Fibroblast of peridontal ligament (primary cell): ENCODE data around the gene SCGB1D2.
A peak's percentile ranks its signal among the peaks of the same experiment; 100 is the strongest.
"Not testable (repeated sequence)": the region's sequence is repeated elsewhere in the genome, so short reads cannot be mapped to it uniquely, and the experiment has no call there.

ENCODE experiments used
- DNase-seq: peaks from one replicate; pipeline ENCODE4 v3.0.0-alpha.2; 2010; ENCODE audit errors: extremely low read depth

SCGB1D2 gene

GRCh38 chr11:62242021-62242420 is at the start of gene SCGB1D2:
Gene SCGB1D2 (plus strand): TSS chr11:62242239. CDS start chr11:62242308, 69 bp downstream.
- DNase-seq, result no peak

DNA sequence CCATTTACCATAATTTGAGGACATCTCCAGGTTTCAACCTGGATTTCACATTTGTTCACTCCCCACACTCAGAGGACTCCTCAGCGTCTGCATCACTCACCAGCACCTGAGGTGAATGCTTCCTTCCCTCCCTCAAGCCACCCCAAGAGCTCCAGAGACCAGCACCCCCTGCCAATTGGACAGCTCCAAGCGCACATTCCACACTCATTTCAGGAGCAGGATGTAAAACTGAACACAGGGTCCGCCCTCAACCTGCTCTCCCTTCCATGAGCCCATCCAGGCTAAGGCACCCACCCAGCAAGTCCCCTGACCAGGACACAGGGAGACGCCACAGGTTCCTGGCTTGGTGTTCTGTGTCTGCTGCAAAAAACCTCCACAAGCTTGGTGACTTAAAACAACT is 48.1 kb upstream of the SCGB1D2 start:
- no peak for DNase-seq

DNA sequence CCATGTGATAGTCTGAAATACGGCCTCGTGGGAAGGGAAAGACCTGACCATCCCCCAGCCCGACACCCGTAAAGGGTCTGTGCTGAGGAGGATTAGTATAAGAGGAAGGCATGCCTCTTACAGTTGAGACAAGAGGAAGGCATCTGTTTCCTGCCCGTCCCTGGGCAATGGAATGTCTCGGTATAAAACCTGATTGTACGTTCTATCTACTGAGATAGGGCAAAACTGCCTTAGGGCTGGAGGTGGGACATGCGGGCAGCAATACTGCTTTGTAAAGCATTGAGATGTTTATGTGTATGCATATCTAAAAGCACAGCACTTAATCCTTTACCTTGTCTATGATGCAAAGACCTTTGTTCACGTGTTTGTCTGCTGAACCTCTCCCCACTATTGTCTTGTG is 47.0 kb upstream of the SCGB1D2 start:
- not testable (repeated sequence) for DNase-seq

DNA sequence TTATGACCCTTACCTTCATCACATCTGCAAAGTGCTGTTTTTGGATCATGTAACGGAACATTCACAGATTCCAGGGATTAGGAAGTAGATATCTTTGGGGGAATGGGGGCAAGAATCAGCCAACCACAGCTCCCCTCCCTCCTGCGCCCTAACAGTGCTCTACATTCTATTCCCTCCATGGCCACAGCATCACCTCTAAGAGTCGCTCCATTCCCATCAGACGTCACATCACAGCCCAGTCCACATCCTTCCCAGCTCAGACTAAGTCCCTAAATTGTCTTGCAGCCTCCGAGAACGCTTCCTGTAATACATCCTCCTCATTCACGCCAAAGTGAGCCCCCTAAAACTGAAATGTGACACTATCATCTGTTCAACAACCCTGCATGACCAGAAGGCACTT is 46.1 kb upstream of the SCGB1D2 start:
- no peak for DNase-seq

- not testable (repeated sequence) for DNase-seq
Measured at GRCh38 chr11:62197400-62197799, 44.6 kb upstream of the SCGB1D2 start.

DNA sequence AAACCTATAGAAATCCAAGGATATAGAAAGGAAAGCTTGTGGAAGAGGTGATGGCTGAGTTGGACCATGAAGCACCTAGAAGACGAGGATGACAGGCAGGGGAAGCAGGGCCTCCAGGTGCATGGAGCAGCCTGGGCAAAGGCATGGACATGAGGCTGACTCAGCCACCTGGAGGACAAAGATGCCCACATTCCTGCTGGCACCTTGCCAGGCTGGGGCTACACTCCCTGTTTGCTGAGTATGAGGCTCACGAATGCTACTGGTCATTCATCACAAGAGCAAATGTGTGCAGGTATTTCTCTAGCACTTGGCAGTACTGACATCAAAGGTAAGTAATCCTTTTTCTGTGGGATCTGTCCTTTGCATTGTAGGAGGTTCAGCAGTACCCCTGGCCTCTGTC is 40.7 kb upstream of the SCGB1D2 start:
- no peak for DNase-seq

DNA sequence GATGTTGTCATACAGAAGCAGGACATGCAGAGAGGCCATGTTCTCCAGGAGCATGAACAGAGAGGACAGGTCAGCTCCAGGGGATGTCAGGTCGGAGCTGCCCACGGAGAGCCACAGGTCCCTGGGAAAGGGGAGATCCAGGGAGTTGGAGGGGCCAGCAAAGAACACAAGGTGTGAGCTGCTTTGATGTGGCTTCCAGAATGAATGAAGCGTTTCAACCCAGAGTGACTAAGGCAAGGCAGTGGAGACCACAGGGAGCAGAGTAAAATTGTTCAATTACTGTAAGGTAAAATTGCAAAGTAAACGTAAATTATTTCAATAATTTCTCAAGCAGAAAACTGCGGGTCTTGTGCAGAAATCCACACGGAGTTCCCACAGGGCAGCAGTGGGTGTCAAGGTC is 39.1 kb upstream of the SCGB1D2 start:
- DNase-seq, result no peak

DNA sequence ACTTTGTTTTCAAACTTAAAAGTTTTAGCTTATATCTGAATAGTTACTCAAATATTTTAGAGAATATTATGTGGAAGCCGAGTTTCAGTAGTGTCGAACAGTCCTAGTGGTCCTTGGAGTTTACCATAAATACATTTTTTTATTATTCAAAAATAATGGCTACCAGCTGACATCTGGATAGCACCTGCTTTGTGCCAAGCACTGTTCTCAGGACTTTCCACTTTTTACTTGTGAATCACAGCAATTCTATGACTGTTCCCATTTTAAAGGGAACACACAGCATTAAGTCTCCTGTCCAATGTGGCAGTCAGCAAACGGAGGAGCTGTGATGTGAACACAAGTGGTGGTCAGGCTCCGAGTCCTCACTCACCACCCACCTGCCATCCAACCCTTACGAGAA is 37.6 kb upstream of the SCGB1D2 start:
- DNase-seq, result no peak

- DNase-seq, result no peak
Measured at GRCh38 chr11:62205441-62205840, 36.6 kb upstream of the SCGB1D2 start.

DNA sequence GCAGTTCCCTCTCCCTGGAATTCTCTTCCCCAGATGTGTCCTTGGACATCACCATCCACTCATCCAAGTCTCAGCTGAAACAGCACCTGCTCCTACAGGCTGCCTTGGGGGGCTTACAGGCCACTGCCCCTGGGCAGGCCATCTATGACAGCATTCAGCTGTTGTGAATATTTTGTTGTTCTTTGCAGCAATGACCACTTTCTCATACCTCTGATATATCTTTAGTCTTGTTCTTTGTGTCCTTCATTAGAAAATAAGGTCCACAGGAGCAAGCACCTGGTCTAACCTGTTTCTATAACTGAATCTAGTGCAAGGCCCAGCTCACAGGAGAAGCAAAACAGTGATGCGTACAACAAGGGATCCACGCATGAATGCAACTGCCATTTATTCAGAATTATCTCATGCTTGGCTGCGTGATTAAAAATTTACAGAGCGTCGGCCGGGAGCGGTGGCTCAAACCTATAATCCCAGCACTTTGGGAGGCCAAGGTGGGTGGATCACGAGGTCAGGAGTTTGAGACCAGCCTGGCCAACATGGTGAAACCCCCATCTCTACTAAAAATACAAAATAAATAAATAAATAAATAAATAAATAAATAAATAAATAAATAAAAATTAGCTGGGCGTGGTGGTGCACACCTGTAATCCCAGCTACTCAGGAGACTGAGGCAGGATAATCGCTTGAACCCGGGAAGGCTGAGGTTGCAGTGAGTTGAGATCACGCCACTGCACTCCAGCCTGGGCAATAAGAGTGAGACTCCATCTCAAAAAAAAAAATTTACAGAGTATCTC is 35.6 kb upstream of the SCGB1D2 start:
- DNase-seq, result not testable (repeated sequence)

DNA sequence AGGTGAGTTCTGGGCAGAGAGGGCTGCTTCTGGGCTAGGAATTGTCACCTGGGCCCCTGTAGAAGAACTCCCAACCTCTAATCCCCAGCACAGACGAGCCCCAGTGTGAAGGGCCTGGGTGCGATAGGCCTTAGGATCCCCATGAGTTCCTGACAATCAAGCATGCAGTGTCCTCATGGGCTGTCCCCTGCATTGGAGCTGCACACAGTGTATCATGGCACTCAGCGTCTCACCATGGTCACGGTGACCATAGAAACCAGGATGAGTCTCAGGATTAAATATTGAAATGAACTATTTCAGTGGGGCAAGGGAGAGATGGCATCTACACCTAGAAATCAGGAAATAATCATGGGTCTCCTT is 33.3 kb upstream of the SCGB1D2 start:
- no peak for DNase-seq

- DNase-seq, result peak; percentile 11
Measured at GRCh38 chr11:62217191-62217748, 24.8 kb upstream of the SCGB1D2 start.

- no peak for DNase-seq
Measured at GRCh38 chr11:62221498-62221897, 20.5 kb upstream of the SCGB1D2 start.

- peak; percentile 3 for DNase-seq
Measured at GRCh38 chr11:62223095-62223494, 18.9 kb upstream of the SCGB1D2 start.

- DNase-seq, result peak; percentile 1
Measured at GRCh38 chr11:62233730-62234129, 8.3 kb upstream of the SCGB1D2 start.

GRCh38 chr11:62236187-62236586 is 5.9 kb upstream of the SCGB1D2 start:
- DNase-seq, result no peak

GRCh38 chr11:62237499-62237898 is 4.5 kb upstream of the SCGB1D2 start:
- DNase-seq, result no peak

- DNase-seq, result no peak
Measured at GRCh38 chr11:62238151-62238550, 3.9 kb upstream of the SCGB1D2 start.

- DNase-seq, result no peak
Measured at GRCh38 chr11:62241095-62241494, 944 bp upstream of the SCGB1D2 start.

DNA sequence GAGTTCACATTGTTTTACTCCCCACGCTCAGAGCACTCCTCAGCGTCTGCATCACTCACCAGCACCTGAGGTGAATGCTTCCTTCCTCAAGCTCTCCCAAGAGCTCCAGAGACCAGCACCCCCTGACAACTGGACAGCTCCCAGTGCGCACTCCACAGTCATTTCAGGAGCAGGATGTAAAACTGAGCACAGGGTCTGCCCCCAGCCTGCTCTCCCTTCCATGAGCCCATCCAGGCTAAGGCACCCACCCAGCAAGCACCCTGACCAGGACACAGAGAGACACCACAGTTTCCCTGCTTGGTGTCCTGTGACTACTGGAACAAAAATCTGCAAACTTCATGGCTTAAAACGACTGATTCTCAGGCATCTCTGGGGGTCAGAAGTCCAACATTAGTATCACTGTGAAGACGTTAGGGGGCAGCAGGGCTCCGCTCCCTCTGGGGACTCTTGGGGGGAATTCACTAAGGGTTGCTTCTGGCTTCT is 3.3 kb downstream of the SCGB1D2 start:
- DNase-seq, result peak; percentile 12

DNA sequence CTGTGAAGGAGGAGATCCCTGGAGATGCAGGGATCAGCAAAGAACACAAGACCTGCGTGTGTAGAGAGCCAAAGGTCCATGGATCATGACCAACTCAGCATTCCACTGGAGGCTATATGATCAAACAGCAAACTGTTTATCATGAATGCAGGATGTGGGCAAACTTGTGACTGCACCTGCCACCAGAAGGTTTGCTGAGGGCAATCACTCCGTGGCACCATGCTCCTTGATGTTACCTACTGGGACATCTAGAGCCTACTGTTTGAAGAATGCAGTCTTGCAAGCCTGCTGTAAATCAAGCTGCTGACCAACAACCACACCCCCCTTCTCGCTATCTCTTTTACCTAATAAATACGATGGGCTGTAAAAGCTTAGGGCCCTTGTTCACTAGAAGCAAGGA is 9.7 kb downstream of the SCGB1D2 start:
- DNase-seq, result no peak

GRCh38 chr11:62253999-62254542 is 12.0 kb downstream of the SCGB1D2 start:
- DNase-seq, result no peak

- DNase-seq, result no peak
Measured at GRCh38 chr11:62256281-62256680, 14.2 kb downstream of the SCGB1D2 start.
